NCI-H2196 (cell line): ENCODE results near the gene IRF3.
A peak's percentile ranks its signal among the peaks of the same experiment; 100 is the strongest.

Source experiments
- DNase-seq: peaks from one replicate; lab custom pipeline; 2025; ENCODE audit not compliant: unreplicated experiment; lab: John Stamatoyannopoulos, UW

Gene IRF3

GRCh38 chr19:49665351-49666119, at the start of gene IRF3, which contains the start of gene BCL2L12:
Gene IRF3 (minus strand): TSS chr19:49665857. CDS start chr19:49664838, 1,019 bp downstream.
Gene BCL2L12 (plus strand): TSS chr19:49665933. CDS start chr19:49666693, 760 bp downstream.
- peak; percentile 96 for DNase-seq

DNA sequence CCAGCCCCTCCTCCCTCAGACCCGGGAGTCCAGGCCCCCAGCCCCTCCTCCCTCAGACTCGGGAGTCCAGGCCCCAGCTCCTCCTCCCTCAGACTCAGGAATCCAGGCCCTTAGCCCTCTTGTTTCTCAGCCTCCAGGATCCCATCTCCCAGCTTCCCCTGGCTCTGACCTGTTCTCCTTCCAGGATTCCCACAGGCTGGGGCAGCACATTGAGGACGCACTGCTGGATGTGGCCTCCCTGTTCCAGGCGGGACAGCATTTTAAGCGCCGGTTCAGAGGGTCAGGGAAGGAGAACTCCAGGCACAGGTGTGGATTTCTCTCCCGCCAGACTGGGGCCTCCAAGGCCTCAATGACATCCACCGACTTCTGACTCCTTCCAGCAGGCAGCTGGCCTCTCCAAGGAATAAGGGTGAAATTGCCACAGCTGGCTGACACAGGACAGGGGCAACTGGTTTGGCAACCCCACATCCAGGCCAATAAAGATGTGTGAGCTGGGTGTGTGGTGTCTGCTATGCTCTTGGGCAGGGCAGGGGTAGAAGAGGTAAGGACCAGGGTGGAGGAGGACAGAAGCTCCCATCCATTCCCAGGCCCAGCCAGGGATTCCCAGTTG, 47.7 kb upstream of the IRF3 start:
- no peak for DNase-seq

DNA sequence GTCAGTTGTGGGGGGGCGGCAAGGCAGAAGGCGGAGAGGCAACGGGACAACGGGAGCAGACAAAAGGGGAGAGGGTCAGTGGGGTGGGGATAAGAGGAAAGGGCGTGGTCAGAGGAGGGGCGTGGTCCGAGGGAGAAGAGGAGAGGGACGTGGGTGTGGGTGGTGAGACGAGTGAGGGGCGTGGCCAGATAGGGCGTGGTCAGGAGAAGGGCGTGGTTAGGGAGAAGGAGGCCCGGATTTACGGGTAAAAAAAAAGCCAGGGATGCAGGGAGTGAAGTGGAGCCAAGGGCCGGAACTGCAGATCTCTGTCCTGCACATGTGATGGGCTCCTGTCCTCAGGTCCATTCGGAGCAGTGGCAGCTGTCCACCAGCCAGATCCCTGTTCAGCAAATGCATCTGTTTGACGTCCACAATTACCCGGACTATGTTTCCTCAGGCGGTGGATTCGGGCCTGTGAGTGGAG, 46.8 kb upstream of the IRF3 start:
- DNase-seq = no peak

- no peak for DNase-seq
Observed at GRCh38 chr19:49710372-49710951, 44.8 kb upstream of the IRF3 start.

- no peak for DNase-seq
Observed at GRCh38 chr19:49705919-49706318, 40.3 kb upstream of the IRF3 start.

- DNase-seq = no peak
Observed at GRCh38 chr19:49704888-49705642, 39.4 kb upstream of the IRF3 start.

DNA sequence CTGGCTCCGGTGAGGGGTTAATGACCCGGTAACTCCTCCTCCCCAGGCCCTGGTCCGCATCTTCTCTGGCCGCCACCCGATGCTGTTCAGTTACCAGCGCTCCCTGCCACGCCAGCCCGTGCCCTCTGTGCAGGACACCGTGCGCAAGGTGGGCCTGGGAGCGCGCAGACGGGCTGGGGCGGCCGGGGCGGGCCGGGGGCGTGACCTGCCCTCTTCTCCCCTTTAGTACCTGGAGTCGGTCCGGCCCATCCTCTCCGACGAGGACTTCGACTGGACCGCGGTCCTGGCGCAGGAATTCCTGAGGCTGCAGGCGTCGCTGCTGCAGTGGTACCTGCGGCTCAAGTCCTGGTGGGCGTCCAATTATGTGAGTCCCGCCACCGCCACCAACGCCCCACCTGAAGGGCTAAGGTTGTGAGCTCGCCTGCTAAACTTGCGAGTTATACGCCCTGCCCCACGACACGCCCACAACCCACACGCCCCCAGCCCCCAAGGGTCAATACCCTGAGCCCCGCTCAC, 35.7 kb upstream of the IRF3 start:
- no peak for DNase-seq

DNA sequence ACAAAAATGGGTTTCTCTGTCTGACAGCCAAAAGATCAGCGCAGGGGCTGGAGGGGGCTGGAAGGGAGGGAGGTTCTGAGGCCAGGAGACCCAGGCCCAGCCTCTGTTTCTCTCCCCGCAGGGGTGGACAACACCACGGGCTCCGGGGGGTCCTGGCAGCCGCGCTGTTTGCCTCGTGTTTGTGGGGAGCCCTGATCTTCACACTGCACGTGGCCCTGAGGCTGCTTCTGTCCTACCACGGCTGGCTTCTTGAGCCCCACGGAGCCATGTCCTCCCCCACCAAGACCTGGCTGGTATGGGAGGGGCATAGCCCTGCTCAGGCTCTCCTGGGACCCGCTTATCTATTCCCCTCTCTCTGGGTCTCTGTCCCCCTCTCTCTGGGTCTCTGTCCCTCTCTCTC, 34.9 kb upstream of the IRF3 start:
- no peak for DNase-seq

DNA sequence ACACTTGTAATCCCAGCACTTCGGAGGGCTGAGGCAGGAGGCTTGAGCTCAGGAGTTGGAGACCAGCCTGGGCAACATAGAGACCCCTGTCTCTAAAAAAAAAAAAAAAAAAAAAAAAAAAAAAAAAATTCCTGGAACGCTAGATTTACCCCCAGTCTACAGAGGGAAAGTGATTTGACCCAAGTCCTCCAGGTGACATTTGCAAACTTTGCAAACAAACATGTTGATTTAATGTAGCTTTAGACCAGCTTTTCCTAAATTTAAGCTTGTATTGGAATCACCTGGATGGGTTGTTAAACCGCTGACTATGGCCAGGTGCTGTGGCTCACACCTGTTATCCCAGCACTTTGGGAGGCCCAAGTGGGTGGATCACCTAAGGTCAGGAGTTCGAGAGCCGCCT, 33.7 kb upstream of the IRF3 start:
- no peak for DNase-seq

- DNase-seq = no peak
Observed at GRCh38 chr19:49696865-49697264, 31.2 kb upstream of the IRF3 start.

DNA sequence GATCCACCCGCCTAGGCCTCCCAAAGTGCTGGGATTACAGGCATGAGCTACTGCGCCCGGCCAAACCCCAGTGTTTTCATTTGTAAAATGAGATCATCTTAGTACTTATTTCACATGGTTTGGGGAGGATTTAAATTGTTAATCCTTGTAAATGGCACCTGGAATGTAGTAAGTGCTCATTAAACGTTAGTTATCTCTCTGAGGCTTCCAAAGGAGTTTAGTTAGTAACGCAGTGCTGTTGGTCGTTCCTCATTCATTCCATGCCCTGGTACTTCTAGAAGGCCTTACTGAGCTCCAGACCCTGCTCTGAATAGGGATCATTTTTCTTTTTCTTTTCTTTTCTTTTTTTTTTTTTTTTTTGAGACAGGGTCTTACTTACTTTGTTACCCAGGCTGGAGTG, 30.5 kb upstream of the IRF3 start:
- DNase-seq = no peak

DNA sequence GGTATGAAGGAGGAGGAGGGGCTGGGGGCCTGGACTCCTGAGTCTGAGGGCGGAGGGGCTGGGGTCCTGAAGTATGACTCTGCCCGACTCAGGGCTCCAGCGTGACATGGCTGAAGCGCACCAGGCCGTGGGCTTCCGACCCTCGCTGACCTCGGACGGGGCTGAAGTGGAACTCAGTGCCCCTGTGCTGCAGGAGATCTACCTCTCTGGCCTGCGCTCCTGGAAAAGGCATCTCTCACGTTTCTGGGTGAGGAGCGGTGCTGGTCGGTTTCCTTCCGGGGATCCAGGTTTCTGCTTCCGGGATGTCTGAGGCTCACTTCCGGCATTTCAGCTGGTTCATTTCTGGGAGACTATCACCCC, 26.5 kb upstream of the IRF3 start:
- DNase-seq = no peak

- peak; percentile 86 for DNase-seq
Observed at GRCh38 chr19:49691243-49692146, 25.8 kb upstream of the IRF3 start.

- peak; percentile 93 for DNase-seq
Observed at GRCh38 chr19:49690656-49691242, 25.1 kb upstream of the IRF3 start, which contains the start of gene CPT1C. Gene CPT1C (plus strand): TSS chr19:49691116. CDS start chr19:49692253, 1,137 bp downstream.

GRCh38 chr19:49690079-49690655, 24.5 kb upstream of the IRF3 start:
- no peak for DNase-seq

DNA sequence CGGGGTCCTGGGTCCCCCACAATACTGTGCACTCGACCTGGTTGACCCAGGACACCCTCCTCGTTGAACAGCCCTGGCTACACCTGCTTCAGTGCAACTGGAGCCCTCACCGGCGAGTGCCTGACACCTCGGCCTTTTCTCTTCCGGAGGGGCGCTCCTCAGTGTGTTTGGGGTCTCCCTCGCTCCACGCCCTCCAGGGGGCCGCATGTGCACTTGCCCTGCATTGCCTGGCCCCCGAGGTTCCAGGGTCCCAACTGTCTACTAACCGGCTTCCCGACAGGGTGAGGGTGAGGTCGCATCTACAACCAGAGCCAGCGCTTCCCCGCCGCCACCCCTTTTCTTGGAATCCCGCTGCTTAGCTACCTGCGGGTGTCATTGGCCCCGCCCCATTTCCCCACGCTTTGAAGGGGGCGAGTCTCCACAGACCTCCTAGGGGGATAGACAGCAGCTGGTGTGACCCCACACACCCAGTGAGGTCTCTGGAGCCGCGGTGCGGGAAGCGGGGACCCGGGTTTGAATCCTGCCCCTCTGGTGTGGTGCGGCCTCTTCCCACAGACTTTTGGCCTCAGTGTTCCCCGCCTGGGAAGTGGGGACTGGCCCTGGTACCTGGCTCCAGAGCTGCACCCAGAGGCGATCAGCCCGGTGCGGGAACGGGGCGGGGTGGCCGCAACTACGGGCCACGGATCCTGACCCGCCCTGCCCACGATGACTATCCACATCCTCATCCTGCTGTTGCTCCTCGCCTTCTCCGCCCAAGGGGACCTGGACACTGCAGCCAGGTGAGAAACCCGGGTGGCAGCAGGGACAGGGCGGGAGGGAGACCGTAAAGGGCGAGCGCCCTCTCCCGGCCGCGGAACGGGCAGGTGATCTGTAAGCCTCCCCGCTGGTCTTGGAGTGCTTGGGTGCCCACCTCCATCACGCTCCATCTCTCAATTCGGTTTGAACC, 23.7 kb upstream of the IRF3 start, which contains the start of gene ADM5:
Gene ADM5 (plus strand): TSS at position 462 of the 946 bp plus-strand sequence. CDS start 244 bp downstream, at position 706.
- peak; percentile 76 for DNase-seq

GRCh38 chr19:49688531-49689132, 23.0 kb upstream of the IRF3 start:
- no peak for DNase-seq
